Smooth muscle cell (in vitro differentiated cells): ENCODE data around the gene DEFB114. TPM values are rescaled to one million over a fixed set of nuclear protein-coding genes. Genes with fewer than 3 reads are reported as not detected.

ENCODE experiments used
- DNase-seq: peaks from one replicate; lab custom pipeline; 2025; ENCODE audit not compliant: unreplicated experiment; lab: John Stamatoyannopoulos, UW
- H2AFZ ChIP-seq: fragments of 200-600 bp; sonication (generic); 2 replicates; pipeline ENCODE4 v1.6.0; 2016; ENCODE audit warnings: antibody characterized with exemption, low read depth, mild to moderate bottlenecking
- H3F3A ChIP-seq: fragments of 200-600 bp; sonication (generic); 2 replicates; pipeline ENCODE4 v1.6.0; 2017; ENCODE audit warnings: antibody characterized with exemption, low read depth
- H3K27ac ChIP-seq: fragments of 200-600 bp; sonication (generic); 2 replicates; pipeline ENCODE4 v1.5.1; 2016; ENCODE audit warnings: low read depth, mild to moderate bottlenecking
- H3K27me3 ChIP-seq: fragments of 200-600 bp; sonication (generic); 2 replicates; pipeline ENCODE4 v1.6.1; 2016; ENCODE audit warnings: low read depth, mild to moderate bottlenecking
- H3K36me3 ChIP-seq: fragments of 200-600 bp; sonication (generic); 2 replicates; pipeline ENCODE4 v1.5.1; 2016; ENCODE audit warnings: low read depth
- H3K4me1 ChIP-seq: fragments of 200-600 bp; sonication (generic); 2 replicates; pipeline ENCODE4 v1.5.1; 2016; ENCODE audit warnings: low read depth
- H3K4me2 ChIP-seq: fragments of 200-600 bp; sonication (generic); 2 replicates; pipeline ENCODE4 v1.6.0; 2016; ENCODE audit warnings: mild to moderate bottlenecking
- H3K4me3 ChIP-seq: fragments of 200-600 bp; sonication (generic); 2 replicates; pipeline ENCODE4 v1.5.1; 2016; ENCODE audit warnings: mild to moderate bottlenecking
- H3K79me2 ChIP-seq: fragments of 200-600 bp; sonication (generic); 2 replicates; pipeline ENCODE4 v1.6.0; 2016; ENCODE audit warnings: low read depth, mild to moderate bottlenecking
- H3K9ac ChIP-seq: fragments of 200-600 bp; sonication (generic); 2 replicates; pipeline ENCODE4 v1.6.0; 2016; ENCODE audit warnings: low read depth
- H3K9me3 ChIP-seq: fragments of 200-600 bp; sonication (generic); replicated peaks from 2 replicates; pipeline ENCODE4 v1.5.1; 2016; ENCODE audit warnings: low read depth
- H4K20me1 ChIP-seq: fragments of 200-600 bp; sonication (generic); 2 replicates; pipeline ENCODE4 v1.6.0; 2016; ENCODE audit warnings: low read depth
- CTCF ChIP-seq: fragments of 200-600 bp; sonication (generic); IDR thresholded peaks from 2 replicates; pipeline ENCODE4 v1.5.1; 2017; ENCODE audit warnings: borderline replicate concordance, mild to moderate bottlenecking, antibody characterized with exemption; ENCODE audit not compliant: insufficient read depth, poor library complexity, severe bottlenecking
- WGBS: methylation state at CpG from one replicate; pipeline ENCODE4 v1.1.7; 2016; ENCODE audit warnings: low lambda C conversion rate; 5-methylcytosine and 5-hydroxymethylcytosine counted together
- polyA plus RNA-seq: library from polyadenylated mRNA; unstranded; fragments of >200 nt; fragmentation: Nextera tagmentation; extraction: Ambion mirVana; gene quantifications from 2 replicates; pipeline ENCODE4 v1.2.1, GENCODE V29; 2016
- total RNA-seq: library from RNA; depleted of rRNA; stranded (reverse); fragments of >200 nt; gene quantifications from 2 replicates; pipeline ENCODE4 v1.2.3, GENCODE V29; 2014

Gene DEFB114
- total and polyA plus RNA-seq, 2 experiments from 2014 or later = not detected

DNA sequence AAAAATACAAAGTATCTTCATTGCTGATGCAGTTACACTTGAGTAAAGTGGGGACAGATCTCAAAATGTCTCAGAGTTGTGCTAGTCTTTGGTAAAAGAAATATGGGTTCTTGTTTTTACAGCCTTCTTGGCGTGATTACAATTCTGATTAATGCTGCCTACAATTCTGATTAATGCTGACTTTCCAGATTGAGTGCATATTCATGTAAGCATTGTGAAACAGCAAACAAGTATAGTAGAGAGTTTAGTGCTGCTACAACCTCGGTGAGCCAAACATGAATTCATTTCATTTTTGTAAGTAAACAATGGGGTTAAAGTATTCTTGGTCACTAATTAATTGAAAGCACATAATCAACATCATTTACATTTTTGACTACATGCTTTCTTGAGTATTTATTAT lies 5.6 kb upstream of the DEFB114 start, which contains the start of gene DEFB113:
Gene DEFB113, minus strand, starts transcription at position 21 of the 400 bp plus-strand sequence. Its CDS starts 0 bp downstream, at position 21.
- Histone ChIP-seq H3K4me2 (no peak within 1 kb of the TSS), H3K4me1 (no peaks in the 10 kb centered on the region), H3K9ac (no peak within 1 kb of the TSS), H3K27me3 (no peaks in the 10 kb centered on the region), H3K9me3 (no peaks in the 10 kb centered on the region), H3K27ac (no peak within 1 kb of the TSS), H4K20me1 (no peaks in the 10 kb centered on the region), H3K79me2 (no peaks in the 10 kb centered on the region), H2AFZ (no peak within 1 kb of the TSS), H3K4me3 (no peak within 1 kb of the TSS), H3K36me3 (no peaks in the 10 kb centered on the region), H3F3A (no peaks in the 10 kb centered on the region)
- 85% methylated on average over 2 of the region's 2 CpGs for WGBS
- no peak for TF ChIP-seq CTCF
- DNase-seq = no peak

- peak overlapping the region; percentile 51 for H3K4me2 ChIP-seq
- no peak for DNase-seq
- no peaks in the 10 kb centered on the region for H3F3A ChIP-seq
- no peak overlapping the region for H3K4me3 ChIP-seq
- no peaks in the 10 kb centered on the region for H3K36me3 ChIP-seq
- no peaks in the 10 kb centered on the region for H3K79me2 ChIP-seq
- H3K9me3 ChIP-seq = no peaks in the 10 kb centered on the region
- peak overlapping the region; percentile 68 for H2AFZ ChIP-seq
- no peak overlapping the region for H3K27ac ChIP-seq
- no peaks in the 10 kb centered on the region for H4K20me1 ChIP-seq
- H3K9ac ChIP-seq = no peak overlapping the region
- no peaks in the 10 kb centered on the region for H3K4me1 ChIP-seq
- TF ChIP-seq CTCF = no peak
- WGBS = 51% methylated on average over 2 of the region's 2 CpGs
- no peaks in the 10 kb centered on the region for H3K27me3 ChIP-seq
Measured at GRCh38 chr6:49966823-49967222, 2.9 kb upstream of the DEFB114 start.

- H3F3A ChIP-seq = no peaks in the 10 kb centered on the region
- H3K9ac ChIP-seq = no peak overlapping the region
- no peak overlapping the region for H3K27ac ChIP-seq
- H2AFZ ChIP-seq = peak overlapping the region; percentile 68
- no peak overlapping the region for H3K4me3 ChIP-seq
- H3K9me3 ChIP-seq = no peaks in the 10 kb centered on the region
- no peaks in the 10 kb centered on the region for H3K36me3 ChIP-seq
- no peak for TF ChIP-seq CTCF
- no peaks in the 10 kb centered on the region for H3K4me1 ChIP-seq
- no peaks in the 10 kb centered on the region for H3K79me2 ChIP-seq
- no peaks in the 10 kb centered on the region for H3K27me3 ChIP-seq
- no peaks in the 10 kb centered on the region for H4K20me1 ChIP-seq
- H3K4me2 ChIP-seq = peak overlapping the region; percentile 51
- WGBS = 20% methylated on average over 2 of the region's 2 CpGs
- DNase-seq = no peak
Measured at GRCh38 chr6:49966334-49966733, 2.4 kb upstream of the DEFB114 start.

GRCh38 chr6:49958180-49958579 lies 5.8 kb downstream of the DEFB114 start:
- no peaks in the 10 kb centered on the region for H3K4me1 ChIP-seq
- WGBS = 87% methylated on average over 1 of the region's 1 CpG
- H2AFZ ChIP-seq = no peak overlapping the region
- no peaks in the 10 kb centered on the region for H4K20me1 ChIP-seq
- no peak for TF ChIP-seq CTCF
- no peak overlapping the region for H3K4me3 ChIP-seq
- H3K27me3 ChIP-seq = no peaks in the 10 kb centered on the region
- no peak for DNase-seq
- no peaks in the 10 kb centered on the region for H3F3A ChIP-seq
- H3K36me3 ChIP-seq = no peaks in the 10 kb centered on the region
- H3K9me3 ChIP-seq = no peaks in the 10 kb centered on the region
- no peak overlapping the region for H3K27ac ChIP-seq
- no peak overlapping the region for H3K4me2 ChIP-seq
- H3K79me2 ChIP-seq = no peaks in the 10 kb centered on the region
- H3K9ac ChIP-seq = no peak overlapping the region
